HTR-8/SVneo (cell line): ENCODE results near the gene SGPP1.
A peak's percentile ranks its signal among the peaks of the same experiment; 100 is the strongest.
"Not testable (repeated sequence)": the region's sequence is repeated elsewhere in the genome, so short reads cannot be mapped to it uniquely, and the experiment has no call there.

Experiments
- DNase-seq: peaks from one replicate; pipeline ENCODE4 v3.0.0; 2011; ENCODE audit warnings: low spot score, mixed read lengths; ENCODE audit not compliant: insufficient read length
- FAIRE-seq: peaks from 2 replicates; lab custom pipeline; 2011; peaks lifted over from hg19 to GRCh38; lab: Jason Lieb, UNC

The SGPP1 gene

GRCh38 chr14:63642656-63643382 is 85.0 kb downstream of the SGPP1 start:
- no peak for FAIRE-seq

GRCh38 chr14:63642229-63642611 is 85.6 kb downstream of the SGPP1 start:
- no peak for FAIRE-seq

More at GRCh38 chr14:63642656-63643382, 85.0 kb downstream of the SGPP1 start:
- DNase-seq: no peak

GRCh38 chr14:63641473-63642228 is 86.2 kb downstream of the SGPP1 start, which contains the start of gene WDR89:
Gene WDR89 (minus strand): TSS chr14:63641871. CDS start chr14:63599942, 41,929 bp downstream.
- DNase-seq (peak; percentile 100), FAIRE-seq (peak; percentile 100)

More at GRCh38 chr14:63642229-63642611, 85.6 kb downstream of the SGPP1 start:
- DNase-seq: peak; percentile 100

GRCh38 chr14:63638493-63638892 is 89.4 kb downstream of the SGPP1 start:
- DNase-seq (no peak), FAIRE-seq (no peak)

- FAIRE-seq: peak; percentile 65
- not testable (repeated sequence) for DNase-seq
Observed at GRCh38 chr14:63636094-63636635, 91.7 kb downstream of the SGPP1 start.
